Activated CD4-positive, alpha-beta T cell treated with anti-CD3 and anti-CD28 coated beads for 48 hours (primary cell): Measurements from ENCODE around the gene ASB7.
"Not testable (repeated sequence)": the region's sequence is repeated elsewhere in the genome, so short reads cannot be mapped to it uniquely, and the experiment has no call there.

Experiments used
- DNase-seq: peaks from one replicate; pipeline ENCODE4 v3.0.0-alpha.2; 2020

Gene ASB7

DNA sequence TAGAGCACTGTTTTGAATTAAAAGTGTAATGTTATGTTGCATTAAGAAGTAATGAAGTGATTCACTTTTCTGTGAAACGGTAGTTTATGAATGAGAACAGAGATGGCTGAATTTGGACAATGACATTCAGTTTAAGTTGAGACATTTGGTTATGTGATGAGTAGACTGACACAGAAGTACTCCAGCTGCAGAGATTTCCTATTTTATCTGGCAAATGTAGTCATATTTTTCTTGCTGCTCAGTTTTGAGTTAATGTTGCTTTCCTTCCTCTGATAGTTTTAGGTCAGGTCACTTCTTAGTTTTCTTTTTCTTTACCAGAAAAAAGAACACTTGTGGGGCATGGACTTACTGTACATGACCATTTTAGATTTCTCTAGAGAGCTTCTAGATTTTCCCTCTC is 51.2 kb downstream of the ASB7 start:
- no peak for DNase-seq

GRCh38 chr15:100658895-100659294 is 56.5 kb downstream of the ASB7 start:
- DNase-seq, result no peak

DNA sequence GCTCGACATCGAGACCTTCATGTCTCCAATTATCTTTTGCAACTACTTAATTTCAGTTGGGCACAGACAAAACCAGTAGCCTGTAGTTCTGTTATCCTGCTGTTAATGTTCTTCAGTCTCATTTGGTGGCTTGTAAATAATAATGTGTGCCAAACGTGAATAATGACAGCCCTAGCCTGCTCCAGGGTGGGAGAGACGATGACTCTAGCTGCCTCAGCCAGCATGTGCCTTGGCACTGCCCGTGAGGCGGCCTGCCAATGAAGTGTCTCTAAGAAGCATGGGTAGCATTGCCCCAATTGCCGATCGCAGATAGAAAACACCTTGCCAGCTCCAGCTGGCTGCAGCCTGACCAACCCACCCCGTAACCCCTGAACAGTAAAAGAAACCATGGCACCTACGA is 58.8 kb downstream of the ASB7 start:
- no peak for DNase-seq

GRCh38 chr15:100663086-100663914 is 60.9 kb downstream of the ASB7 start:
- DNase-seq, result peak; percentile 7

GRCh38 chr15:100663915-100664281 is 61.5 kb downstream of the ASB7 start:
- DNase-seq, result no peak

- no peak for DNase-seq
Measured at GRCh38 chr15:100665570-100665969, 63.2 kb downstream of the ASB7 start.

DNA sequence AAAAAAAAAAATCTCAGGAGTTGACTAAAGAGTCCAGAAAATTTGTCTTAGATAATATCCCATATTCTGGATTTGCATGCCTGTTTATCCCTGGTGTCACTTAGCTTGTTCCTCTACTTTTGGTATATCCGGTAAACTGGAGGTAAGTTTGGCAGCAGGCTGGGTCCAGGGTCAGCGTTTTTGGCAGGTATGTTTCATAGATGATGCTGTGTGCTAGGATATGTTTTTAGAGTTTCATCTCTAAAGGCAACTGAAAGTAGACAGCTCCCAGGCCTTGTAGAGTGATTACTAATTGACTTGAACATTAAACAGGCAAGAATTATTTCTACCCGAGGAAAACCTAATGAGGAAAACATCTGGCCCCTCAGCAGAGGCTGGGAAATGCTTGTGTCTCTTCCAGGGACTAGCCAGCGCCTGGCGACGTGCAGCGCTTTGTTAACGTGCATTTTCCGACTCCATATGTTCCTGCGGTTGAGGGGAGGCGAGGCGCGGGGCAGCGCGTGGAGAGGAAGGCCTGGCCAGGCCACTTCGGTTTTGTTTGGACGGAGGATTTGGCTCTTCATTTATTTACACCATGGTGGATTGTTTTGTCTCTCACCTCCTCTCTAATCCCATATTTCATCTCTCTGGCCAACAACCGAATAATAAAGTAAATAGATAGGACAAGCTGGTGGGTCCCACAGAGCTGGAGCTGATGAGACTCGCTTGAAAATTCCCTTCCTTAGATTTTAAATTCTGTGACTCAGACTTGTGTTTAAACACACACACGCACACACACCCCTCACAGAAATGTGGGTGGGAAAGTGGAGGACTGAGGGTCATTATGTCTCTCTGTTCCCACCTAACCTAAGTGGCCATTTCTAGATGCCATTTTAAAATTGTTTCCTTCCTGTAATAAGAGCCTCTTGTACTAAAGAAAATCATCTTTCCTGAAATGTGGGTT is 65.3 kb downstream of the ASB7 start:
- no peak for DNase-seq

GRCh38 chr15:100668348-100668745 is 66.0 kb downstream of the ASB7 start:
- DNase-seq, result no peak

DNA sequence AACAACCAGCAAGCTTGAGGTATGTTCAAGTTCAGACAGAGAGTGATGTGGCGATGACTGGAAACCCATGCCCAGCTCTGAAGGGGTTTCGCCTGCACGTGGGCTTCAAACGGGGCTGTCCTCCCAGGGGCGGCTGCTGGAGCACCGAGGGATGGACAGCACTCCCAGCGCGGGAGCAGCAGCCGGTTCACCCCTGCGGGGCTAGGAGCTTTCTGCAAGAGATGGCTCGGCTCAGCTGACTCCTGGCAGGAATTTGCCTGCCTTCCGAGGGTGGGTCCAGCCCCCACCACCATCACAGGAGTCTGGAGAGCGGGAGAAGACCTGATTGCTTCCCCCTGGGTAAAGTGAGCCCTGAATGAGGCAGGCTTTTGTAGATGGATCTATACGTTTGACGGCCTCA is 66.9 kb downstream of the ASB7 start:
- DNase-seq, result no peak

DNA sequence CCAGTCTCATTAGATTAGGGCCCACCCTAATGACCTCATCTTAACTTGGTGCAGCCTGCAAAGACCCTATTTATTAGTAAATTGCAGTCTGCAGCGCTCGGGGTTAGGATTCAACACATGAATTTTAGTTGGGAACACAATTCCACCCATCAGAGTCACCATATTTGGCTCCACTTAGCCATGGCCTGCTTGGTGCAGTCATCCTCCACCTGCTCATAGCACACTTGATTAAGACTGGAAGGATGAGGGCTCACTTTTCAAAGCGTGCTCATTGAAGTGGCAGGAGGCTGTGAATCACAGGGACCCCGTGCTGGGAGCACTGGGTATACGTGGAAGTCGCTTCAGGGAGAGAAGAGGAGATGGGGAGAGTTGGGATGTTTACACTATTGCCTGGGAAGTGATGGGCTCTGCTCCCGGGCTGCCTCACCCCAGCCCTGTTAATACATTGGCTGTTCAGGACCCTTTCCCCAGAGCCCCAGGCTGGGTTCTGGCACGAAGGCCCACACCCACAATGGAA is 68.2 kb downstream of the ASB7 start:
- no peak for DNase-seq

- no peak for DNase-seq
Measured at GRCh38 chr15:100671124-100671680, 68.8 kb downstream of the ASB7 start.

- DNase-seq, result no peak
Measured at GRCh38 chr15:100671858-100672543, 69.6 kb downstream of the ASB7 start.

GRCh38 chr15:100672959-100673358 is 70.6 kb downstream of the ASB7 start:
- no peak for DNase-seq

- DNase-seq, result not testable (repeated sequence)
Measured at GRCh38 chr15:100679151-100679550, 76.8 kb downstream of the ASB7 start.

- DNase-seq, result no peak
Measured at GRCh38 chr15:100680726-100681125, 78.3 kb downstream of the ASB7 start.

DNA sequence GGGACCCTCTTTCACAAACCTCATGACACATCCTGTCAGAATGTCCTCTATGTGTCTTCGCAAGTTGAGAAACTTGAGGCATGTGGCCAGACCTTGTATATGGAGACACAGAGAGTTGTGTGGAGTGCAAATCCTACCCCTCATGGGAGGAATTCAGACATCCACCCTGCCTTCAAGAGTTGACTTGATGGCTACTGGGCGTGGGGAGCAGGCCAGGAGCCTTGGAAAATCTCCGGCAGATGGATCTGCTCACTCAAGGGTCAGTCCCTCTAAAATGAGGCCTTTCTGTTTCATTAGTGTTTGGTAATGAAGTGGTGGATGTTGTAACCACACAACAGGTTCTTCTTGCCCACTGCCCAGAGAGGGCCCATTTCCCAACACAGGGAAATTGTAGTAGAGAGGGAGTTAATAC is 79.0 kb downstream of the ASB7 start:
- DNase-seq, result no peak

GRCh38 chr15:100682468-100682867 is 80.1 kb downstream of the ASB7 start:
- no peak for DNase-seq

GRCh38 chr15:100683434-100683833 is 81.0 kb downstream of the ASB7 start:
- no peak for DNase-seq

- DNase-seq, result no peak
Measured at GRCh38 chr15:100684591-100684990, 82.2 kb downstream of the ASB7 start.

GRCh38 chr15:100686021-100686724 is 83.8 kb downstream of the ASB7 start:
- no peak for DNase-seq

DNA sequence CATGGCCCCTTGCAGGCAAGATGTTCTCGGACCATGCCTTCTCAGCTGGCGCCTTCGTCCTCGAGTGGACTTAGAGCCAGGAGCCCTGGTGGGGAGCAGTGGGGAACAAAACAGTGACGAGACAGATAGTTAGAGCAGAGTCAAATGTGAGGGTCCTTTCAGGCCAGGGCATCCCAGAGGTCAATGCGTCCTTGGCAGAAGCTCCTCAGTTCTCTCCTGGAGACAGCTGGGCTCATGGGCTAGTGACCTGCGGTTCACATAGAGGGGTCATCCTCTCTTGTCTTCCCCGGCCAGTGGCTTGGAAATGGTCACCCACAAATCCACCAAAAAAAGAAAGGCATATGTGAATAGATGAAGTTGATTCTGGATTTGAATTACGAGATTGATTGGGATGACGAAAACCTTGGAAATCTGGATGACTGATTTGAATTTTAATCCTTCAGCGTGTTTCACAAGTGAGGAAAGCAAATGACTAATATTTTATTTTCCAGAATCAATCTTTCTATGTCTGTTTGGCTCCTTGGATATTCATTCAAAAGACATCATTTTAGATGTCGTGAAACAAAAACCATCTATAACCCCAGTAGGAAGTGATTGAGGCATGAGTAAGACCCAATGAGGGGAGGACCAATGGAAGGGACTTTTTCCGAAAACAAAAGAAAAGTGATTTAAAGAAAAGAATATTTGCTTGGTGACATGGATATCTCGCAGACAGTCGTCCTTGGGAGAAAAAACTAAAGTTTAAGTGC is 84.5 kb downstream of the ASB7 start:
- no peak for DNase-seq
